ENCODE measurements around the gene BCAM. TPM values are rescaled to one million over a fixed set of nuclear protein-coding genes. Genes with fewer than 3 reads are reported as not detected.
A peak's percentile ranks its signal among the peaks of the same experiment; 100 is the strongest.

BCAM gene
- total RNA-seq, 1 experiment from 2014 or later, result 78.7 TPM

DNA sequence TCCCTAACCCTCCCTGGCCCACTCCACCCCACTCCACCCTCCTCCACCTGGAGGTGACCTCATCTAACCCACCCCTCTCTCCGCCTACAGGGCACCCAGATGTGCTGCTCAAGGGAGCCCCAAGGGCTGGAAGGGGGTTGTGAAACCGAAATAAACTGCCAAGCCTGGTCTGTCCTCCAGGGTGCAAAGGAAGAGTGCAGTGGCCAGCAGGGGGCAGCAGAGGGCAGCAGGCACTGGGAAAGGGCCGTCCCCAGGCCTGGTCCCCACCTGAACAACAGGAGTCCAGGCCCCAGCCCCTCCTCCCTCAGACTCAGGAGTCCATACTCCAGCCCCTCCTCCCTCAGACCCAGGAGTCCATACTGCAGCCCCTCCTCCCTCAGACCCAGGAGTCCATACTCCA lies 8.4 kb upstream of the BCAM start (continued):
- peak; percentile 23 for TF ChIP-seq YY1 (IDR thresholded peaks at IDR 0.05; ENCODE audit: extremely low read depth, insufficient replicate concordance, low read depth, low read length)
- TF ChIP-seq EGR1 (IDR thresholded peaks at IDR 0.05; ENCODE audit: low read depth), result no peak
- TF ChIP-seq JUND (IDR thresholded peaks at IDR 0.05), result no peak
- TF ChIP-seq ELF1 (IDR thresholded peaks at IDR 0.05; ENCODE audit: borderline replicate concordance, low read depth), result no peak
- no peak for TF ChIP-seq SP1 (IDR thresholded peaks at IDR 0.05; ENCODE audit: low read depth)
- no peak for TF ChIP-seq SIN3A (IDR thresholded peaks at IDR 0.05; ENCODE audit: low read depth)
- no peak for TF ChIP-seq FOSL1 (IDR thresholded peaks at IDR 0.05; ENCODE audit: low read depth)
- TF ChIP-seq, protein P1, sequence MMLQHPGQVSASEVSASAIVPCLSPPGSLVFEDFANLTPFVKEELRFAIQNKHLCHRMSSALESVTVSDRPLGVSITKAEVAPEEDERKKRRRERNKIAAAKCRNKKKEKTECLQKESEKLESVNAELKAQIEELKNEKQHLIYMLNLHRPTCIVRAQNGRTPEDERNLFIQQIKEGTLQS (IDR thresholded peaks at IDR 0.05), result no peak
- TF ChIP-seq CBX3 (IDR thresholded peaks at IDR 0.05; ENCODE audit: low read depth), result no peak
- no peak for TF ChIP-seq ZNF274 (IDR thresholded peaks at IDR 0.05; ENCODE audit: low read depth, low read length)

- H3K4me3 ChIP-seq (replicated peaks in 1 of 2; ENCODE audit: low read depth in 1 of 2, low read length in 2 of 2), result no peak overlapping the region
- RAD21 ChIA-PET (ENCODE audit: low non-redundant PET in 1 of 2, low total read pairs in 2 of 2, uncharacterized antibody in 2 of 2, unreplicated experiment in 2 of 2), result no interaction called here
- DNase-seq (ENCODE audit: low read depth, low spot score) (no peak), ATAC-seq (no peak)
- POLR2A ChIA-PET, result no interaction called here
- TSS peak; percentile 33 for BruUV-seq (replicated peaks)
- peaks cover 28 to 37% of the 10 kb centered on the region in 2 experiments for H3K4me1 ChIP-seq (ENCODE audit: control insufficient read depth in 1 of 2, insufficient read depth in 2 of 2, low read length in 2 of 2)
- H3K4me2 ChIP-seq (ENCODE audit: low read length), result no peak overlapping the region
- TF ChIP-seq POLR2A (IDR thresholded peaks at IDR 0.05; ENCODE audit: borderline replicate concordance, extremely low read depth, insufficient read depth, insufficient read length), result no peak
- TF ChIP-seq POLR2AphosphoS5 (IDR thresholded peaks at IDR 0.05; ENCODE audit: low read depth, low read length), result no peak
- TF ChIP-seq CTCF (IDR thresholded peaks at IDR 0.05 in 2 of 3, conservative IDR thresholded peaks at IDR 0.05 in 1 of 3; ENCODE audit: borderline replicate concordance in 1 of 3, insufficient read depth in 1 of 3, low read depth in 2 of 3, low read length in 2 of 3), result no peak
- TF ChIP-seq SRF (IDR thresholded peaks at IDR 0.05; ENCODE audit: low read depth), result no peak
- no peak for TF ChIP-seq SP1 (IDR thresholded peaks at IDR 0.05; ENCODE audit: low read depth)
- no peak for TF ChIP-seq ZNF274 (IDR thresholded peaks at IDR 0.05; ENCODE audit: low read depth, low read length)
- TF ChIP-seq MAX (IDR thresholded peaks at IDR 0.05), result no peak
- no peak for TF ChIP-seq EGR1 (IDR thresholded peaks at IDR 0.05; ENCODE audit: low read depth)
- TF ChIP-seq TCF7L2 (IDR thresholded peaks at IDR 0.05; ENCODE audit: borderline replicate concordance, extremely low read depth, insufficient read depth, insufficient read length), result no peak
- no peak for TF ChIP-seq ZBTB33 (IDR thresholded peaks at IDR 0.05; ENCODE audit: extremely low read depth, insufficient replicate concordance, low read length)
- TF ChIP-seq JUND (IDR thresholded peaks at IDR 0.05), result no peak
- TF ChIP-seq CEBPB (IDR thresholded peaks at IDR 0.05; ENCODE audit: low read depth), result no peak
- no peak for TF ChIP-seq ELF1 (IDR thresholded peaks at IDR 0.05; ENCODE audit: borderline replicate concordance, low read depth)
- H3K36me3 ChIP-seq (ENCODE audit: control insufficient read depth in 1 of 2, insufficient read depth in 2 of 2, low read length in 2 of 2), result peaks cover 8 to 20% of the 10 kb centered on the region in 2 experiments; a peak in 2 of 4 replicates
- no peaks in the 10 kb centered on the region for H4K20me1 ChIP-seq (ENCODE audit: insufficient read depth)
- no peaks in the 10 kb centered on the region for H3K27me3 ChIP-seq (ENCODE audit: insufficient read depth, low read length)
- intact Hi-C loops (cut with micrococcal nuclease), result loop anchor here (5.0 kb wide), 1 partner anchor 534 kb away; no protein-coding TSS in a partner anchor
- no peak overlapping the region for H2AFZ ChIP-seq (ENCODE audit: low read depth, low read length, poor library complexity, severe bottlenecking)
- H3K9ac ChIP-seq (ENCODE audit: low read length), result no peak overlapping the region
- CTCF ChIA-PET, result no interaction called here
- no peaks in the 10 kb centered on the region for H3K9me2 ChIP-seq (ENCODE audit: insufficient read depth)
- peaks cover 0 to 3% of the 10 kb centered on the region in 2 experiments; a peak in 1 of 4 replicates for H3K9me3 ChIP-seq (ENCODE audit: control insufficient read depth in 1 of 2, insufficient read depth in 1 of 2, low read depth in 1 of 2, low read length in 2 of 2)
- H3K79me2 ChIP-seq (ENCODE audit: insufficient read depth, low read length), result no peaks in the 10 kb centered on the region
- no peak overlapping the region for H3K27ac ChIP-seq (ENCODE audit: low read depth, low read length)
Observed at GRCh38 chr19:44803442-44804428, 5.2 kb upstream of the BCAM start.

Measured in HCT116 (cell line).